Urothelium cell line (cell line): ENCODE data around the gene SSX2IP.
"Not testable (repeated sequence)": the region's sequence is repeated elsewhere in the genome, so short reads cannot be mapped to it uniquely, and the experiment has no call there.

ENCODE experiments used
- DNase-seq: peaks from one replicate; pipeline ENCODE4 v3.0.0; 2011; ENCODE audit warnings: low spot score, mixed read lengths
- FAIRE-seq: peaks from 2 replicates; lab custom pipeline; 2011; peaks lifted over from hg19 to GRCh38; lab: Jason Lieb, UNC

The SSX2IP gene

GRCh38 chr1:84621553-84621952, 68.7 kb downstream of the SSX2IP start:
- DNase-seq = no peak
- no peak for FAIRE-seq

- DNase-seq (peak; percentile 90), FAIRE-seq (no peak)
These were observed 69.4 kb downstream of the SSX2IP start for GRCh38 chr1:84620720-84621313.

GRCh38 chr1:84619383-84620102, 70.7 kb downstream of the SSX2IP start:
- DNase-seq (peak; percentile 66), FAIRE-seq (no peak)

- DNase-seq (no peak), FAIRE-seq (no peak)
These were observed 72.9 kb downstream of the SSX2IP start for GRCh38 chr1:84617349-84617748.

GRCh38 chr1:84615790-84616189, 74.5 kb downstream of the SSX2IP start:
- DNase-seq (no peak), FAIRE-seq (no peak)

GRCh38 chr1:84613887-84614286, 76.4 kb downstream of the SSX2IP start:
- DNase-seq = no peak
- no peak for FAIRE-seq

GRCh38 chr1:84613026-84613425, 77.2 kb downstream of the SSX2IP start:
- DNase-seq = no peak
- FAIRE-seq = no peak

- DNase-seq (no peak), FAIRE-seq (no peak)
These were observed 78.5 kb downstream of the SSX2IP start for GRCh38 chr1:84611796-84612195.

GRCh38 chr1:84611091-84611490, 79.2 kb downstream of the SSX2IP start:
- no peak for FAIRE-seq
- DNase-seq = no peak

- FAIRE-seq (no peak), DNase-seq (no peak)
These were observed 83.3 kb downstream of the SSX2IP start for GRCh38 chr1:84606977-84607376.

- DNase-seq (no peak), FAIRE-seq (no peak)
These were observed 85.1 kb downstream of the SSX2IP start for GRCh38 chr1:84605157-84605556.

GRCh38 chr1:84603941-84604830, 86.1 kb downstream of the SSX2IP start:
- no peak for FAIRE-seq
- peak; percentile 38 for DNase-seq

GRCh38 chr1:84603223-84603622, 87.0 kb downstream of the SSX2IP start:
- DNase-seq = no peak
- FAIRE-seq = no peak

- no peak for FAIRE-seq
- DNase-seq = no peak
These were observed 89.5 kb downstream of the SSX2IP start for GRCh38 chr1:84600796-84601195.

- FAIRE-seq (no peak), DNase-seq (peak; percentile 31)
These were observed 91.2 kb downstream of the SSX2IP start for GRCh38 chr1:84598846-84599741.

GRCh38 chr1:84598418-84598817, 91.8 kb downstream of the SSX2IP start:
- FAIRE-seq = no peak
- DNase-seq = no peak

- DNase-seq (no peak), FAIRE-seq (no peak)
These were observed 93.2 kb downstream of the SSX2IP start for GRCh38 chr1:84597011-84597410.

- not testable (repeated sequence) for FAIRE-seq, DNase-seq
These were observed 95.3 kb downstream of the SSX2IP start for GRCh38 chr1:84594959-84595358.
